ENCODE measurements around the gene OR52W1.

DNA sequence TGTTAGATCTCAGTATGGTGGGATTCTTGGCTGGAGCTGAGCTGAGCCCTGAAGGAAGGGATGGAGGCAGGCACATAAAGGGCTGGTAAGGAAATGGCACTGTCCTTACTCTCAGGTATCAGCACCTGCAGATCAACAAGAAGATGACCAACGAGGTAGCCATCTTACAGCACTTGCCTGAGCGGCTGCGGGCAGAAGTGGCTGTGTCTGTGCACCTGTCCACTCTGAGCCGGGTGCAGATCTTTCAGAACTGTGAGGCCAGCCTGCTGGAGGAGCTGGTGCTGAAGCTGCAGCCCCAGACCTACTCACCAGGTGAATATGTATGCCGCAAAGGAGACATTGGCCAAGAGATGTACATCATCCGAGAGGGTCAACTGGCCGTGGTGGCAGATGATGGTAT, 42.3 kb downstream of the OR52W1 start:
- TF ChIP-seq POLR2A (IDR thresholded peaks at IDR 0.05) = no peak
- TF ChIP-seq, protein P1, sequence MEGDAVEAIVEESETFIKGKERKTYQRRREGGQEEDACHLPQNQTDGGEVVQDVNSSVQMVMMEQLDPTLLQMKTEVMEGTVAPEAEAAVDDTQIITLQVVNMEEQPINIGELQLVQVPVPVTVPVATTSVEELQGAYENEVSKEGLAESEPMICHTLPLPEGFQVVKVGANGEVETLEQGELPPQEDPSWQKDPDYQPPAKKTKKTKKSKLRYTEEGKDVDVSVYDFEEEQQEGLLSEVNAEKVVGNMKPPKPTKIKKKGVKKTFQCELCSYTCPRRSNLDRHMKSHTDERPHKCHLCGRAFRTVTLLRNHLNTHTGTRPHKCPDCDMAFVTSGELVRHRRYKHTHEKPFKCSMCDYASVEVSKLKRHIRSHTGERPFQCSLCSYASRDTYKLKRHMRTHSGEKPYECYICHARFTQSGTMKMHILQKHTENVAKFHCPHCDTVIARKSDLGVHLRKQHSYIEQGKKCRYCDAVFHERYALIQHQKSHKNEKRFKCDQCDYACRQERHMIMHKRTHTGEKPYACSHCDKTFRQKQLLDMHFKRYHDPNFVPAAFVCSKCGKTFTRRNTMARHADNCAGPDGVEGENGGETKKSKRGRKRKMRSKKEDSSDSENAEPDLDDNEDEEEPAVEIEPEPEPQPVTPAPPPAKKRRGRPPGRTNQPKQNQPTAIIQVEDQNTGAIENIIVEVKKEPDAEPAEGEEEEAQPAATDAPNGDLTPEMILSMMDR (IDR thresholded peaks at IDR 0.05) = no peak
- no peak for TF ChIP-seq EP300 (IDR thresholded peaks at IDR 0.05)
